GM21367 (cell line): Measurements from ENCODE around the gene GALNT4.

Experiments used
- ATAC-seq: cut with Tn5 transposase; IDR thresholded peaks from one replicate; pipeline ENCODE4 v1.9.1; 2021; ENCODE audit not compliant: unreplicated experiment

GALNT4 gene

GRCh38 chr12:89494411-89495231, 30.0 kb downstream of the GALNT4 start:
- peak; percentile 40 for ATAC-seq

GRCh38 chr12:89493670-89494302, 30.8 kb downstream of the GALNT4 start:
- ATAC-seq = no peak

- no peak for ATAC-seq
Measured at GRCh38 chr12:89492883-89493282, 31.7 kb downstream of the GALNT4 start.

GRCh38 chr12:89490922-89491321, 33.7 kb downstream of the GALNT4 start:
- no peak for ATAC-seq

GRCh38 chr12:89486264-89486663, 38.3 kb downstream of the GALNT4 start:
- no peak for ATAC-seq

GRCh38 chr12:89484470-89484869, 40.1 kb downstream of the GALNT4 start:
- ATAC-seq = no peak

GRCh38 chr12:89481213-89481914, 43.2 kb downstream of the GALNT4 start:
- ATAC-seq = no peak

GRCh38 chr12:89479982-89480381, 44.6 kb downstream of the GALNT4 start:
- ATAC-seq = no peak

- ATAC-seq = no peak
Measured at GRCh38 chr12:89477633-89478279, 46.8 kb downstream of the GALNT4 start.

- no peak for ATAC-seq
Measured at GRCh38 chr12:89476904-89477595, 47.5 kb downstream of the GALNT4 start.

- ATAC-seq = no peak
Measured at GRCh38 chr12:89476232-89476631, 48.4 kb downstream of the GALNT4 start.

GRCh38 chr12:89475203-89475990, 49.2 kb downstream of the GALNT4 start:
- ATAC-seq = peak; percentile 48

- no peak for ATAC-seq
Measured at GRCh38 chr12:89474615-89475014, 50.0 kb downstream of the GALNT4 start.
